MM.1S (cell line): Measurements from ENCODE around the gene GPR34.

Experiments
- EZH2 ChIP-seq: fragments of 300-600 bp; sonication (generic); optimal IDR thresholded peaks from 2 replicates; pipeline ENCODE3; 2017; ENCODE audit warnings: low read depth, mild to moderate bottlenecking, antibody characterized with exemption, low read length, mixed read lengths
- TF ChIP-seq, protein P1 (sequence below): fragments of 300-600 bp; sonication (generic); IDR thresholded peaks from 2 replicates; pipeline ENCODE4 v1.5.1; 2016; ENCODE audit warnings: antibody characterized with exemption, low read length, mixed read lengths

- TF ChIP-seq, protein P1, sequence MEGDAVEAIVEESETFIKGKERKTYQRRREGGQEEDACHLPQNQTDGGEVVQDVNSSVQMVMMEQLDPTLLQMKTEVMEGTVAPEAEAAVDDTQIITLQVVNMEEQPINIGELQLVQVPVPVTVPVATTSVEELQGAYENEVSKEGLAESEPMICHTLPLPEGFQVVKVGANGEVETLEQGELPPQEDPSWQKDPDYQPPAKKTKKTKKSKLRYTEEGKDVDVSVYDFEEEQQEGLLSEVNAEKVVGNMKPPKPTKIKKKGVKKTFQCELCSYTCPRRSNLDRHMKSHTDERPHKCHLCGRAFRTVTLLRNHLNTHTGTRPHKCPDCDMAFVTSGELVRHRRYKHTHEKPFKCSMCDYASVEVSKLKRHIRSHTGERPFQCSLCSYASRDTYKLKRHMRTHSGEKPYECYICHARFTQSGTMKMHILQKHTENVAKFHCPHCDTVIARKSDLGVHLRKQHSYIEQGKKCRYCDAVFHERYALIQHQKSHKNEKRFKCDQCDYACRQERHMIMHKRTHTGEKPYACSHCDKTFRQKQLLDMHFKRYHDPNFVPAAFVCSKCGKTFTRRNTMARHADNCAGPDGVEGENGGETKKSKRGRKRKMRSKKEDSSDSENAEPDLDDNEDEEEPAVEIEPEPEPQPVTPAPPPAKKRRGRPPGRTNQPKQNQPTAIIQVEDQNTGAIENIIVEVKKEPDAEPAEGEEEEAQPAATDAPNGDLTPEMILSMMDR: no peak
- no peak for TF ChIP-seq EZH2
These were observed at the start of gene GPR34 for GRCh38 chrX:41688835-41689234.
